ENCODE results near the gene FNBP1L.

DNA sequence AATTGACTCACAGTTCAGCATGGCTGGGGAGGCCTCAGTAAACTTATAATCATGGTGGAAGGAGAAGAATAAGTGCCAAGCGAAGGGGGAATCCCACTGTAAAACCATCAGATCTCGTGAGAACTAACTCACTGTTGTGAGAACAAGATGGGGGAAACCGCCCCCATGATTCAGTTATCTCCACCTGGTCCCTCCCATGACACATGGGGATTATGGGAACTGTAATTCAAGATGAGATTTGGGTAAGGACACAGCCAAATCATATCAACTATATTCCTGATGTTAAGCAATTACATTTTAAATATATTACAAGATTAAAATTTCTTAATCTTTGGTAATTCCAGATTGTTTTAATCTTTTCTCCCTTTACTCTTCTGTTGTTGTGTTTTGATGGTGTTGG, 55.2 kb downstream of the FNBP1L start:
- no peak for TF ChIP-seq CTCF (conservative IDR thresholded peaks at IDR 0.05)
- no peak for TF ChIP-seq ZFX (IDR thresholded peaks at IDR 0.05)

All from C4-2B (cell line).